ENCODE measurements around the gene NOL11. TPM values are rescaled to one million over a fixed set of nuclear protein-coding genes. Genes with fewer than 3 reads are reported as not detected.

NOL11 gene
- polyA plus RNA-seq, 1 experiment, result 47.4 TPM

GRCh38 chr17:67784364-67785121 is 66.8 kb downstream of the NOL11 start:
- no peak for TF ChIP-seq CTCF (IDR thresholded peaks at IDR 0.05; ENCODE audit: low read depth, low read length)
- no peak for DNase-seq (ENCODE audit: low read depth, low spot score)
- Histone ChIP-seq H3K27me3 (ENCODE audit: control insufficient read depth, insufficient read depth, low read length) (peaks cover 12% of the 10 kb centered on the region), H3K4me3 (ENCODE audit: low read depth, low read length) (no peak overlapping the region), H3K9me3 (ENCODE audit: control insufficient read depth, insufficient read depth, low read length) (no peaks in the 10 kb centered on the region; the same call in 1 of the 2 replicates), H3K27ac (ENCODE audit: low read depth, low read length) (no peak overlapping the region)
- ChIA-PET POLR2A (interaction anchor here (0.5 to 0.6 kb wide), 2 partner anchors 49 to 1578 kb away, joined by 3 to 4 read pairs; no protein-coding TSS in a partner anchor), CTCF (no interaction called here)

DNA sequence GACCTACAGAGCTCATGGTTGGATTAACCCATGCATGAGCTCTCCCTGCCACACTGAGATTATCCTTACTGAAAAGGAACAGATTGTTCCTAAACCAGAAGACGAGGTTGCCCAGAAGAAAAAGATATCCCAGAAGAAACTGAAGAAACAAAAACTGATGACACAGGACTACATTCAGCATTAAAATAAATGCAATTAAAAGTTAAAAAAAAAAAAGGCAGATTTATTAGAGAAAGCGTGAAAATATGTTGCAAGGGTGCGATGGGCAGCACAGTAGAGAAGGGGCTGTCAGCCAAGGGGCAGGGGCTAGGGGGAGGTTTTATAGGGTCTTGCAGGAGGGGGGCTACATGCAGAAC is 67.4 kb downstream of the NOL11 start:
- Histone ChIP-seq H3K27ac (ENCODE audit: low read depth, low read length) (no peak overlapping the region), H3K4me3 (ENCODE audit: low read depth, low read length) (no peak overlapping the region), H3K27me3 (ENCODE audit: control insufficient read depth, insufficient read depth, low read length) (peaks cover 12% of the 10 kb centered on the region), H3K9me3 (ENCODE audit: control insufficient read depth, insufficient read depth, low read length) (no peaks in the 10 kb centered on the region; the same call in 1 of the 2 replicates)
- ChIA-PET POLR2A (interaction anchor here (0.6 kb wide), 1 partner anchor 48 kb away, joined by 4 read pairs; no protein-coding TSS in a partner anchor), CTCF (no interaction called here)
- DNase-seq (ENCODE audit: low read depth, low spot score), result no peak
- no peak for TF ChIP-seq CTCF (IDR thresholded peaks at IDR 0.05; ENCODE audit: low read depth, low read length)

- Histone ChIP-seq H3K27me3 (ENCODE audit: control insufficient read depth, insufficient read depth, low read length) (peaks cover 12% of the 10 kb centered on the region), H3K27ac (ENCODE audit: low read depth, low read length) (no peak overlapping the region), H3K9me3 (ENCODE audit: control insufficient read depth, insufficient read depth, low read length) (no peaks in the 10 kb centered on the region; the same call in 1 of the 2 replicates), H3K4me3 (ENCODE audit: low read depth, low read length) (no peak overlapping the region)
- ChIA-PET CTCF (no interaction called here), POLR2A (no interaction called here)
- no peak for DNase-seq (ENCODE audit: low read depth, low spot score)
- TF ChIP-seq CTCF (IDR thresholded peaks at IDR 0.05; ENCODE audit: low read depth, low read length), result no peak
Measured at GRCh38 chr17:67785504-67785903, 67.8 kb downstream of the NOL11 start.

Small RNA genes lying within 50 kb of the gene (small RNA-seq; reads per million reads assigned to genes)
- 1.6 reads per million for gene SNORA38B (ENCODE audit: insufficient read length, low read depth)

Other genes starting within 250 kb of the NOL11 start
- gene BPTF, start 107.6 kb downstream of the NOL11 start, polyA plus RNA-seq (2011; rRNA removed), result 34.9 and 46.0 TPM in 2 replicates

Measured in AG04450 (cell line).